Activated naive CD8-positive, alpha-beta T cell treated with anti-CD3 and anti-CD28 coated beads, Interleukin-2, amount 50 U/mL, for 24 hours (primary cell): ENCODE data around the gene ZDHHC3.

Source experiments
- ATAC-seq: fragments of 150-1000 bp; cut with Tn5 transposase; one replicate; pipeline ENCODE4 v1.10.0; 2021
- DNase-seq: peaks from one replicate; pipeline ENCODE4 v3.0.0; 2021
- H3K27ac Mint-ChIP-seq: one replicate; pipeline ENCODE4 v1.8.0; 2021; ENCODE audit warnings: mild to moderate bottlenecking, mixed read lengths
- H3K27me3 Mint-ChIP-seq: one replicate; pipeline ENCODE4 v1.8.0; 2021; ENCODE audit warnings: mixed read lengths
- H3K36me3 Mint-ChIP-seq: one replicate; pipeline ENCODE4 v1.8.0; 2021; ENCODE audit warnings: low read depth, mixed read lengths
- H3K4me1 Mint-ChIP-seq: one replicate; pipeline ENCODE4 v1.8.0; 2021; ENCODE audit warnings: mixed read lengths
- H3K4me3 Mint-ChIP-seq: one replicate; pipeline ENCODE4 v1.8.0; 2021; ENCODE audit warnings: mild to moderate bottlenecking, moderate library complexity, mixed read lengths
- H3K9me3 Mint-ChIP-seq: one replicate; pipeline ENCODE4 v1.8.0; 2021; ENCODE audit warnings: mixed read lengths

ZDHHC3 gene

GRCh38 chr3:44914936-44915335 lies 61.0 kb downstream of the ZDHHC3 start:
- ATAC-seq (no peak), DNase-seq (no peak)
- Mint-ChIP-seq H3K36me3 (no peaks in the 10 kb centered on the region), H3K4me3 (no peak overlapping the region), H3K27ac (no peak overlapping the region), H3K9me3 (no peaks in the 10 kb centered on the region), H3K4me1 (no peaks in the 10 kb centered on the region), H3K27me3 (no peaks in the 10 kb centered on the region)

GRCh38 chr3:44913868-44914468 lies 62.0 kb downstream of the ZDHHC3 start:
- peak; percentile 79 for ATAC-seq
- Mint-ChIP-seq H3K9me3 (no peaks in the 10 kb centered on the region), H3K27ac (no peak overlapping the region), H3K27me3 (peaks cover 9% of the 10 kb centered on the region), H3K36me3 (no peaks in the 10 kb centered on the region), H3K4me3 (no peak overlapping the region), H3K4me1 (no peaks in the 10 kb centered on the region)
- peak; percentile 67 for DNase-seq

- Mint-ChIP-seq H3K36me3 (no peaks in the 10 kb centered on the region), H3K9me3 (no peaks in the 10 kb centered on the region), H3K4me1 (no peaks in the 10 kb centered on the region), H3K27ac (no peak overlapping the region), H3K27me3 (peaks cover 17% of the 10 kb centered on the region), H3K4me3 (no peak overlapping the region)
- ATAC-seq (no peak), DNase-seq (no peak)
Observed at GRCh38 chr3:44910693-44911092, 65.3 kb downstream of the ZDHHC3 start.

GRCh38 chr3:44909063-44909462 lies 66.9 kb downstream of the ZDHHC3 start:
- Mint-ChIP-seq H3K27me3 (peaks cover 17% of the 10 kb centered on the region), H3K4me1 (no peaks in the 10 kb centered on the region), H3K4me3 (no peak overlapping the region), H3K27ac (no peak overlapping the region), H3K9me3 (no peaks in the 10 kb centered on the region), H3K36me3 (no peaks in the 10 kb centered on the region)
- ATAC-seq (no peak), DNase-seq (no peak)

- ATAC-seq (no peak), DNase-seq (no peak)
- Mint-ChIP-seq H3K27ac (no peak overlapping the region), H3K9me3 (no peaks in the 10 kb centered on the region), H3K4me1 (no peaks in the 10 kb centered on the region), H3K4me3 (no peak overlapping the region), H3K27me3 (peaks cover 17% of the 10 kb centered on the region), H3K36me3 (no peaks in the 10 kb centered on the region)
Observed at GRCh38 chr3:44907612-44908011, 68.4 kb downstream of the ZDHHC3 start.

- Mint-ChIP-seq H3K36me3 (no peaks in the 10 kb centered on the region), H3K9me3 (no peaks in the 10 kb centered on the region), H3K27ac (no peak overlapping the region), H3K27me3 (peaks cover 17% of the 10 kb centered on the region), H3K4me1 (no peaks in the 10 kb centered on the region), H3K4me3 (no peak overlapping the region)
- DNase-seq (peak; percentile 17), ATAC-seq (peak; percentile 75)
Observed at GRCh38 chr3:44906997-44907396, 69.0 kb downstream of the ZDHHC3 start.

GRCh38 chr3:44905446-44906157 lies 70.4 kb downstream of the ZDHHC3 start:
- Mint-ChIP-seq H3K27ac (no peak overlapping the region), H3K27me3 (peaks cover 18% of the 10 kb centered on the region), H3K36me3 (no peaks in the 10 kb centered on the region), H3K4me3 (no peak overlapping the region), H3K4me1 (no peaks in the 10 kb centered on the region), H3K9me3 (no peaks in the 10 kb centered on the region)
- no peak for ATAC-seq
- DNase-seq = no peak

- Mint-ChIP-seq H3K36me3 (no peaks in the 10 kb centered on the region), H3K27me3 (peaks cover 11% of the 10 kb centered on the region), H3K4me1 (no peaks in the 10 kb centered on the region)
Observed at GRCh38 chr3:44903751-44904150, 72.2 kb downstream of the ZDHHC3 start.

GRCh38 chr3:44903314-44903713 lies 72.7 kb downstream of the ZDHHC3 start:
- Mint-ChIP-seq H3K36me3 (no peaks in the 10 kb centered on the region), H3K9me3 (no peaks in the 10 kb centered on the region), H3K27me3 (peaks cover 8% of the 10 kb centered on the region), H3K4me3 (no peak overlapping the region), H3K4me1 (no peaks in the 10 kb centered on the region), H3K27ac (no peak overlapping the region)
- DNase-seq (no peak), ATAC-seq (no peak)

More at GRCh38 chr3:44903751-44904150, 72.2 kb downstream of the ZDHHC3 start:
- ATAC-seq = no peak
- no peak overlapping the region for H3K4me3 Mint-ChIP-seq
- no peak for DNase-seq
- no peak overlapping the region for H3K27ac Mint-ChIP-seq
- no peaks in the 10 kb centered on the region for H3K9me3 Mint-ChIP-seq

GRCh38 chr3:44902628-44903027 lies 73.3 kb downstream of the ZDHHC3 start:
- ATAC-seq (no peak), DNase-seq (no peak)
- Mint-ChIP-seq H3K4me3 (no peak overlapping the region), H3K4me1 (no peaks in the 10 kb centered on the region), H3K27ac (no peak overlapping the region), H3K27me3 (peaks cover 8% of the 10 kb centered on the region), H3K36me3 (no peaks in the 10 kb centered on the region), H3K9me3 (no peaks in the 10 kb centered on the region)

GRCh38 chr3:44899683-44900367 lies 76.1 kb downstream of the ZDHHC3 start:
- ATAC-seq (peak; percentile 57), DNase-seq (no peak)
- H3K27me3 Mint-ChIP-seq = peaks cover 5% of the 10 kb centered on the region
- H3K36me3 Mint-ChIP-seq = no peaks in the 10 kb centered on the region
- no peaks in the 10 kb centered on the region for H3K4me1 Mint-ChIP-seq
- H3K4me3 Mint-ChIP-seq = no peak overlapping the region
- H3K27ac Mint-ChIP-seq = no peak overlapping the region
- H3K9me3 Mint-ChIP-seq = no peaks in the 10 kb centered on the region

- H3K27me3 Mint-ChIP-seq = peaks cover 5% of the 10 kb centered on the region
- no peaks in the 10 kb centered on the region for H3K36me3 Mint-ChIP-seq
- DNase-seq = no peak
- H3K9me3 Mint-ChIP-seq = no peaks in the 10 kb centered on the region
- ATAC-seq = no peak
- H3K4me3 Mint-ChIP-seq = no peak overlapping the region
- H3K27ac Mint-ChIP-seq = no peak overlapping the region
- H3K4me1 Mint-ChIP-seq = no peaks in the 10 kb centered on the region
Observed at GRCh38 chr3:44896440-44896839, 79.5 kb downstream of the ZDHHC3 start.

GRCh38 chr3:44894485-44894884 lies 81.5 kb downstream of the ZDHHC3 start:
- H3K27me3 Mint-ChIP-seq = no peaks in the 10 kb centered on the region
- no peaks in the 10 kb centered on the region for H3K9me3 Mint-ChIP-seq
- no peaks in the 10 kb centered on the region for H3K36me3 Mint-ChIP-seq
- no peaks in the 10 kb centered on the region for H3K4me1 Mint-ChIP-seq
- no peak for DNase-seq
- no peak overlapping the region for H3K4me3 Mint-ChIP-seq
- no peak for ATAC-seq
- H3K27ac Mint-ChIP-seq = no peak overlapping the region

GRCh38 chr3:44893097-44893496 lies 82.9 kb downstream of the ZDHHC3 start:
- H3K27me3 Mint-ChIP-seq = no peaks in the 10 kb centered on the region
- no peak overlapping the region for H3K4me3 Mint-ChIP-seq
- no peaks in the 10 kb centered on the region for H3K4me1 Mint-ChIP-seq
- no peak overlapping the region for H3K27ac Mint-ChIP-seq
- no peaks in the 10 kb centered on the region for H3K36me3 Mint-ChIP-seq
- DNase-seq (no peak), ATAC-seq (no peak)
- no peaks in the 10 kb centered on the region for H3K9me3 Mint-ChIP-seq

GRCh38 chr3:44892689-44893088 lies 83.3 kb downstream of the ZDHHC3 start:
- no peaks in the 10 kb centered on the region for H3K4me1 Mint-ChIP-seq
- DNase-seq = no peak
- H3K27ac Mint-ChIP-seq = no peak overlapping the region
- no peak overlapping the region for H3K4me3 Mint-ChIP-seq
- H3K36me3 Mint-ChIP-seq = no peaks in the 10 kb centered on the region
- H3K9me3 Mint-ChIP-seq = no peaks in the 10 kb centered on the region
- H3K27me3 Mint-ChIP-seq = no peaks in the 10 kb centered on the region
- ATAC-seq = no peak
